Measurements from ENCODE around the gene POPDC2.

Gene POPDC2

DNA sequence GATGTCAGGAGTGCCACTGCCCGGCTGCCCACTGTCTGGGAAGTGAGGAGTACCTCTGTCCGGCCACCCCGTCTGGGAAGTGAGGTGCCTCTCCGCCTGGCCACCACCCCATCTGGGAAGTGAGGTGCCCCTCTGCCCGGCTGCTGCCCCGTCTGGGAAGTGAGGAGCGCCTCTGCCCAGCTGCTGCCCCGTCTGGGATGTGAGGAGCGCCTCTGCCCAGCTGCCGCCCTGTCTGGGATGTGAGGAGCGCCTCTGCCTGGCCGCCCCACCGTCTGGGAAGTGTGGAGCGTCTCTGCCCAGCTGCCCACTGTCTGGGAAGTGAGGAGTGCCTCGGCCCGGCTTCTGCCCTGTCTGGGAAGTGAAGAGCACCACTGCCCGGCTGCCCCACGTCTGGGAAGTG is 13.5 kb upstream of the POPDC2 start:
- H3K27ac ChIP-seq (ENCODE audit: low read depth, low read length, poor library complexity, severe bottlenecking): no peak overlapping the region
- H3K9me3 ChIP-seq (ENCODE audit: low read length): no peaks in the 10 kb centered on the region
- no peaks in the 10 kb centered on the region for H3F3A ChIP-seq (ENCODE audit: insufficient read depth, low read length)
- no peaks in the 10 kb centered on the region for H4K20me1 ChIP-seq (ENCODE audit: insufficient read depth, low read length)
- TF ChIP-seq EZH2 (IDR thresholded peaks at IDR 0.05; ENCODE audit: borderline replicate concordance, low read length) (no peak), CTCF (IDR thresholded peaks at IDR 0.05; ENCODE audit: low read length) (no peak)
- no peak overlapping the region for H2AFZ ChIP-seq (ENCODE audit: low read length)
- H3K36me3 ChIP-seq (ENCODE audit: insufficient read depth, low read length): peaks cover 63% of the 10 kb centered on the region
- H3K4me3 ChIP-seq (ENCODE audit: low read depth, low read length, poor library complexity, severe bottlenecking): no peak overlapping the region
- peaks cover 14% of the 10 kb centered on the region; the same call in 1 of the 2 replicates for H3K79me2 ChIP-seq (ENCODE audit: insufficient read depth, low read length)
- no peak overlapping the region for H3K9ac ChIP-seq (ENCODE audit: low read length)
- H3K4me2 ChIP-seq (ENCODE audit: low read length): no peak overlapping the region
- peaks cover 18% of the 10 kb centered on the region for H3K4me1 ChIP-seq (ENCODE audit: insufficient read depth, low read length, severe bottlenecking)
- H3K9me2 ChIP-seq (ENCODE audit: low read depth, low read length): no peaks in the 10 kb centered on the region
- H3K27me3 ChIP-seq (ENCODE audit: insufficient read depth, low read length): no peaks in the 10 kb centered on the region

DNA sequence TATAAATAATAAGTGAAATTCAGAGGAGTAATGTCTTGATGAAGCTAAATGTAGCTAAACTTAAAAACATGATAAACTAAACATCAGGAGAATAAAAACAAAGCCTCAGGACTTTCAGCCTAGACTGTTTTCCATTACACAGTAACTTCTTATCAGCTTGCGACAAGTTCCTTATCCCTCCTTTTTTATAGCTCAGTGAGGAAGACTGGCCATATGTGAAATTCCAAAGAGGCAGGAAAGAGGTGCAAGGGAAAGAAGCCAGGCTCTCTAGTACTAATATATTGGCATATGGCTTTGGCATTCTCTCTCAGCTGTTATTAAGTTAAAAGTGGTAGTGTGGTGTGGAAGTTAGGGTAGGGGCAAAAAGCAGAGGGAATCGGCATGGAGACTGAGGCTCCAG is 12.4 kb upstream of the POPDC2 start:
- Histone ChIP-seq H4K20me1 (ENCODE audit: insufficient read depth, low read length) (no peaks in the 10 kb centered on the region), H3K27ac (ENCODE audit: low read depth, low read length, poor library complexity, severe bottlenecking) (no peak overlapping the region), H3K36me3 (ENCODE audit: insufficient read depth, low read length) (peaks cover 68% of the 10 kb centered on the region), H2AFZ (ENCODE audit: low read length) (no peak overlapping the region), H3K79me2 (ENCODE audit: insufficient read depth, low read length) (peaks cover 14% of the 10 kb centered on the region; the same call in 1 of the 2 replicates), H3K9me3 (ENCODE audit: low read length) (no peaks in the 10 kb centered on the region), H3K9me2 (ENCODE audit: low read depth, low read length) (no peaks in the 10 kb centered on the region), H3K4me2 (ENCODE audit: low read length) (no peak overlapping the region), H3F3A (ENCODE audit: insufficient read depth, low read length) (no peaks in the 10 kb centered on the region), H3K4me1 (ENCODE audit: insufficient read depth, low read length, severe bottlenecking) (peaks cover 16% of the 10 kb centered on the region), H3K4me3 (ENCODE audit: low read depth, low read length, poor library complexity, severe bottlenecking) (no peak overlapping the region), H3K9ac (ENCODE audit: low read length) (no peak overlapping the region), H3K27me3 (ENCODE audit: insufficient read depth, low read length) (no peaks in the 10 kb centered on the region)
- TF ChIP-seq CTCF (IDR thresholded peaks at IDR 0.05; ENCODE audit: low read length): no peak
- TF ChIP-seq EZH2 (IDR thresholded peaks at IDR 0.05; ENCODE audit: borderline replicate concordance, low read length): no peak

DNA sequence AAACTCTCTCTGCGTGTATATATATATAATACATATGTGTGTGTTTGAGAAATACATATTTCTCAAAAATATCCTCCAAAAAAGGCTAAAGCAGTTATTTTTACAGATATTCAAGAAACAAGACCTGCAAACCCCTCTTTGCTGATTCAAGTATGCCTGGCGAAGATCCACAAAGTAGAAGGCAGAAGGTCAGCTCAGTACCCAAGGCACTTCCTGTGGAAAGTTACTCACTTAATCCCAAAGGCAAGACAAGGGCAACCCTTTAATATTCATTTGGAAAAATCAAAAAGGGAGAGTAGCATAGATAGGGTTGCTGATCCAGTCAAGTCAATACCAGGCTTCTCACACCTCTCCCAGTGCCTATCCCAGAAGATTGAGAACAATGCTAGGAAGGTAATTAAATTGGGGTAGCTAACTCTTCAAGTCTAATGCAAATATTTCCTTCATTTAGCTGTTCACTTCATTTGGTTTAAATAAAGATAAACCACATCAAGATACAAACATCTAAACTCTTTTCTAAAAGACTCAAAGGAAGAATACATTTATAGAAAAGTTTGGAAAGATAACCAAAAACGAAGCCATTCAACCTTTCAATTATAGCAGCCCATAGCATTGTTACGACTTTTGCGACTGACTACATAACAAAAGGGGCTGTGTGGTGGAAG is 9.6 kb upstream of the POPDC2 start:
- Histone ChIP-seq H3K36me3 (ENCODE audit: insufficient read depth, low read length) (peaks cover 66% of the 10 kb centered on the region), H3K4me3 (ENCODE audit: low read depth, low read length, poor library complexity, severe bottlenecking) (no peak overlapping the region), H3K4me1 (ENCODE audit: insufficient read depth, low read length, severe bottlenecking) (no peaks in the 10 kb centered on the region), H2AFZ (ENCODE audit: low read length) (no peak overlapping the region), H3K79me2 (ENCODE audit: insufficient read depth, low read length) (no peaks in the 10 kb centered on the region), H3K27ac (ENCODE audit: low read depth, low read length, poor library complexity, severe bottlenecking) (no peak overlapping the region), H3K9ac (ENCODE audit: low read length) (no peak overlapping the region), H4K20me1 (ENCODE audit: insufficient read depth, low read length) (no peaks in the 10 kb centered on the region), H3K27me3 (ENCODE audit: insufficient read depth, low read length) (no peaks in the 10 kb centered on the region), H3K9me3 (ENCODE audit: low read length) (no peaks in the 10 kb centered on the region), H3K9me2 (ENCODE audit: low read depth, low read length) (no peaks in the 10 kb centered on the region), H3F3A (ENCODE audit: insufficient read depth, low read length) (no peaks in the 10 kb centered on the region), H3K4me2 (ENCODE audit: low read length) (no peak overlapping the region)
- TF ChIP-seq CTCF (IDR thresholded peaks at IDR 0.05; ENCODE audit: low read length) (no peak), EZH2 (IDR thresholded peaks at IDR 0.05; ENCODE audit: borderline replicate concordance, low read length) (no peak)

Data from OCI-LY1 (cell line).